ENCODE data around the gene CTAGE6. TPM values are rescaled to one million over a fixed set of nuclear protein-coding genes. Genes with fewer than 3 reads are reported as not detected.
"Not testable (repeated sequence)": the region's sequence is repeated elsewhere in the genome, so short reads cannot be mapped to it uniquely, and the experiment has no call there.

CTAGE6 gene
- not detected for total RNA-seq

GRCh38 chr7:143757596-143757995 lies at the start of gene CTAGE6:
TSS of gene CTAGE6 (minus strand) at chr7:143757696. CDS start at chr7:143757658, 38 bp downstream.
- DNase-seq (ENCODE audit: low spot score); ATAC-seq: not testable (repeated sequence)

GRCh38 chr7:143806664-143807071 lies 49.2 kb upstream of the CTAGE6 start:
- DNase-seq (ENCODE audit: low spot score) = not testable (repeated sequence)
- peak; percentile 75 for ATAC-seq

- DNase-seq (ENCODE audit: low spot score); ATAC-seq: not testable (repeated sequence)
These were observed 40.4 kb upstream of the CTAGE6 start for GRCh38 chr7:143797896-143798290.

- peak; percentile 98 for ATAC-seq
- peak; percentile 69 for DNase-seq (ENCODE audit: low spot score)
These were observed 39.8 kb upstream of the CTAGE6 start for GRCh38 chr7:143797119-143797895.

GRCh38 chr7:143795653-143796052 lies 38.2 kb upstream of the CTAGE6 start:
- peak; percentile 35 for ATAC-seq
- DNase-seq (ENCODE audit: low spot score) = not testable (repeated sequence)

GRCh38 chr7:143792633-143793032 lies 35.1 kb upstream of the CTAGE6 start:
- DNase-seq (ENCODE audit: low spot score); ATAC-seq: not testable (repeated sequence)

GRCh38 chr7:143785415-143786182 lies 28.1 kb upstream of the CTAGE6 start:
- not testable (repeated sequence) for DNase-seq (ENCODE audit: low spot score); ATAC-seq

- DNase-seq (ENCODE audit: low spot score); ATAC-seq: not testable (repeated sequence)
These were observed 22.1 kb upstream of the CTAGE6 start for GRCh38 chr7:143779591-143779990.

GRCh38 chr7:143772738-143773468 lies 15.4 kb upstream of the CTAGE6 start:
- DNase-seq (ENCODE audit: low spot score) = not testable (repeated sequence)
- ATAC-seq = peak; percentile 28

- not testable (repeated sequence) for DNase-seq (ENCODE audit: low spot score); ATAC-seq
These were observed 10.0 kb upstream of the CTAGE6 start for GRCh38 chr7:143767531-143767930.

GRCh38 chr7:143765678-143766077 lies 8.2 kb upstream of the CTAGE6 start:
- ATAC-seq = peak; percentile 98

GRCh38 chr7:143763065-143763464 lies 5.6 kb upstream of the CTAGE6 start:
- not testable (repeated sequence) for DNase-seq (ENCODE audit: low spot score); ATAC-seq

More at GRCh38 chr7:143765678-143766077, 8.2 kb upstream of the CTAGE6 start:
- not testable (repeated sequence) for DNase-seq (ENCODE audit: low spot score)

GRCh38 chr7:143745340-143745739 lies 12.2 kb downstream of the CTAGE6 start:
- DNase-seq (ENCODE audit: low spot score) = not testable (repeated sequence)
- peak; percentile 41 for ATAC-seq

GRCh38 chr7:143737037-143737819 lies 20.3 kb downstream of the CTAGE6 start:
- peak; percentile 97 for ATAC-seq

GRCh38 chr7:143735962-143736361 lies 21.5 kb downstream of the CTAGE6 start:
- DNase-seq (ENCODE audit: low spot score) = no peak

More at GRCh38 chr7:143737037-143737819, 20.3 kb downstream of the CTAGE6 start:
- not testable (repeated sequence) for DNase-seq (ENCODE audit: low spot score)

GRCh38 chr7:143733876-143734275 lies 23.6 kb downstream of the CTAGE6 start:
- ATAC-seq (no peak), DNase-seq (ENCODE audit: low spot score) (no peak)

More at GRCh38 chr7:143735962-143736361, 21.5 kb downstream of the CTAGE6 start:
- no peak for ATAC-seq

- ATAC-seq (peak; percentile 29), DNase-seq (ENCODE audit: low spot score) (no peak)
These were observed 29.1 kb downstream of the CTAGE6 start for GRCh38 chr7:143728333-143728862.

- peak; percentile 51 for ATAC-seq
- not testable (repeated sequence) for DNase-seq (ENCODE audit: low spot score)
These were observed 29.9 kb downstream of the CTAGE6 start for GRCh38 chr7:143727561-143727960.

- peak; percentile 87 for ATAC-seq
- DNase-seq (ENCODE audit: low spot score) = not testable (repeated sequence)
These were observed 31.4 kb downstream of the CTAGE6 start for GRCh38 chr7:143726143-143726542.

Data from left lobe of liver (tissue), 2 donors.